Measurements from ENCODE around the gene COPA.

Gene COPA

GRCh38 chr1:160264795-160265307 lies 78.2 kb downstream of the COPA start (continued):
- no peak for TF ChIP-seq ZFP30 (CRISPR knock-in tag; IDR thresholded peaks at IDR 0.05)
- no peak for TF ChIP-seq ZC3H10 (CRISPR knock-in tag; IDR thresholded peaks at IDR 0.05)
- TF ChIP-seq TCF4 (CRISPR knock-in tag; IDR thresholded peaks at IDR 0.05; ENCODE audit: borderline replicate concordance): no peak
- TF ChIP-seq ZNF70 (CRISPR knock-in tag; IDR thresholded peaks at IDR 0.05): no peak
- no peak for TF ChIP-seq TSHZ2 (CRISPR knock-in tag; IDR thresholded peaks at IDR 0.05)
- TF ChIP-seq ZNF8 (CRISPR knock-in tag; IDR thresholded peaks at IDR 0.05): no peak

GRCh38 chr1:160261893-160262794 lies 80.9 kb downstream of the COPA start, which contains the start of gene DCAF8:
TSS of gene DCAF8 (minus strand) at chr1:160262549. CDS start at chr1:160244008, 18,541 bp downstream.
- no peak for TF ChIP-seq ESRRG (CRISPR knock-in tag; IDR thresholded peaks at IDR 0.05)
- TF ChIP-seq CSDC2 (CRISPR knock-in tag; IDR thresholded peaks at IDR 0.05): no peak
- no peak for TF ChIP-seq SNAI2 (CRISPR knock-in tag; IDR thresholded peaks at IDR 0.05)
- no peak for TF ChIP-seq ZFP30 (CRISPR knock-in tag; IDR thresholded peaks at IDR 0.05)
- no peak for TF ChIP-seq ARNTL (CRISPR knock-in tag; IDR thresholded peaks at IDR 0.05; ENCODE audit: borderline replicate concordance, low read depth)
- TF ChIP-seq PATZ1 (CRISPR knock-in tag; IDR thresholded peaks at IDR 0.05; ENCODE audit: borderline replicate concordance): no peak
- TF ChIP-seq ZNF8 (CRISPR knock-in tag; IDR thresholded peaks at IDR 0.05): no peak
- no peak for TF ChIP-seq BACH2 (CRISPR knock-in tag; IDR thresholded peaks at IDR 0.05; ENCODE audit: borderline replicate concordance)
- TF ChIP-seq ZC3H10 (CRISPR knock-in tag; IDR thresholded peaks at IDR 0.05): no peak
- no peak for TF ChIP-seq CREB5 (CRISPR knock-in tag; IDR thresholded peaks at IDR 0.05; ENCODE audit: low read depth)
- no peak for TF ChIP-seq ZNF565 (CRISPR knock-in tag; conservative IDR thresholded peaks at IDR 0.05; ENCODE audit: low read depth)
- TF ChIP-seq OSR1 (CRISPR knock-in tag; IDR thresholded peaks at IDR 0.05): no peak
- no peak for TF ChIP-seq CSRNP3 (CRISPR knock-in tag; IDR thresholded peaks at IDR 0.05)
- TF ChIP-seq TOX (CRISPR knock-in tag; IDR thresholded peaks at IDR 0.05; ENCODE audit: borderline replicate concordance): no peak
- no peak for TF ChIP-seq TSHZ2 (CRISPR knock-in tag; IDR thresholded peaks at IDR 0.05)
- peak; percentile 94 for ATAC-seq

- peak; percentile 71 for ATAC-seq
- TF ChIP-seq TOX (CRISPR knock-in tag; IDR thresholded peaks at IDR 0.05; ENCODE audit: borderline replicate concordance) (no peak), TSHZ2 (CRISPR knock-in tag; IDR thresholded peaks at IDR 0.05) (no peak), PPARA (CRISPR knock-in tag; IDR thresholded peaks at IDR 0.05; ENCODE audit: borderline replicate concordance) (no peak), ZNF565 (CRISPR knock-in tag; conservative IDR thresholded peaks at IDR 0.05; ENCODE audit: low read depth) (no peak), ZNF8 (CRISPR knock-in tag; IDR thresholded peaks at IDR 0.05) (no peak), SNAI2 (CRISPR knock-in tag; IDR thresholded peaks at IDR 0.05) (no peak), ARNTL (CRISPR knock-in tag; IDR thresholded peaks at IDR 0.05; ENCODE audit: borderline replicate concordance, low read depth) (no peak), RARB (CRISPR knock-in tag; IDR thresholded peaks at IDR 0.05) (no peak), ZNF70 (CRISPR knock-in tag; IDR thresholded peaks at IDR 0.05) (no peak)
These were observed 81.5 kb downstream of the COPA start for GRCh38 chr1:160261556-160261892.
